Measurements from ENCODE around the gene KCTD20. TPM values are rescaled to one million over a fixed set of nuclear protein-coding genes. Genes with fewer than 3 reads are reported as not detected.

Gene KCTD20
- total and polyA plus RNA-seq, 2 experiments from 2014 or later: 7.4 to 25.0 TPM

DNA sequence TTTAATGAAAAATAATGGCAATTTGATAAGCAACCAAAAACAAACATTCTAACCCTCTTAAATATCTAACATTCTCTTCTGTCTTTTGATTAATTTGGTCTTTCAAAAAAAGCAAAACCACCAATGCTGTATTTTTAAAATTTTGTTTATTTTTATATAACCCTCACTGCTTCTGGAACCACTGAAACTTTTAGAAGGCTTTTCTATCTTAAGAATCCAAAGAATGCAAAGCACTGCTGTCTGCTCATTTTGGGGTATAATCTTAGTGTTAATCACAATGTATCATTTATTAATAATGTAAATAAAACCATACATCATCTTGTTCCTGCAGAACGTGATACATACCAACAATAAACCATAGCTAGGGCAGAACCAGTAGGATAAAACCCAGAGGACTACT lies 90.5 kb downstream of the KCTD20 start:
- H3K4me1 ChIP-seq (ENCODE audit: insufficient read depth): no peaks in the 10 kb centered on the region
- Mint-ChIP-seq H3K27ac (no peak overlapping the region), H3K36me3 (ENCODE audit: low read depth) (peaks cover 27% of the 10 kb centered on the region), H3K9me3 (no peaks in the 10 kb centered on the region), H3K4me1 (no peaks in the 10 kb centered on the region), H3K27me3 (ENCODE audit: insufficient read depth, low read depth, poor library complexity) (peaks cover 3% of the 10 kb centered on the region), H3K4me3 (no peak overlapping the region)
- no peaks in the 10 kb centered on the region for H3K9me2 ChIP-seq (ENCODE audit: insufficient read depth)
- peaks cover 3% of the 10 kb centered on the region; the same call in 1 of the 2 replicates for H4K20me1 ChIP-seq (replicated peaks; ENCODE audit: insufficient read depth)
- peaks cover 75% of the 10 kb centered on the region for H3K79me2 ChIP-seq (replicated peaks; ENCODE audit: insufficient read depth)
- H2AFZ ChIP-seq: no peak overlapping the region
- ATAC-seq: no peak
- H3K27ac ChIP-seq (ENCODE audit: low read depth): no peak overlapping the region
- H3K4me3 ChIP-seq: no peak overlapping the region
- H3K36me3 ChIP-seq (ENCODE audit: insufficient read depth): peaks cover 4% of the 10 kb centered on the region; the same call in 1 of the 2 replicates
- DNase-seq (ENCODE audit: low spot score): no peak
- no peak overlapping the region for H3K4me2 ChIP-seq
- TF ChIP-seq NANOG (IDR thresholded peaks at IDR 0.05; ENCODE audit: borderline replicate concordance) (no peak), CTCF (conservative IDR thresholded peaks at IDR 0.05; ENCODE audit: low read depth in 2 of 2) (no peak), CREB1 (CRISPR knock-in tag; IDR thresholded peaks at IDR 0.05; ENCODE audit: low read depth) (no peak), ZNF114 (CRISPR knock-in tag; IDR thresholded peaks at IDR 0.05) (no peak), POLR2AphosphoS5 (IDR thresholded peaks at IDR 0.05; ENCODE audit: low read depth) (no peak), ZNF331 (CRISPR knock-in tag; IDR thresholded peaks at IDR 0.05; ENCODE audit: low read depth) (no peak), EZH2phosphoT487 (IDR thresholded peaks at IDR 0.05; ENCODE audit: unreplicated experiment) (no peak), STAT1 (IDR thresholded peaks at IDR 0.05; ENCODE audit: unreplicated experiment) (no peak), EZH2 (IDR thresholded peaks at IDR 0.05; ENCODE audit: low read depth, unreplicated experiment) (no peak)
- TF ChIP-seq, protein P1, sequence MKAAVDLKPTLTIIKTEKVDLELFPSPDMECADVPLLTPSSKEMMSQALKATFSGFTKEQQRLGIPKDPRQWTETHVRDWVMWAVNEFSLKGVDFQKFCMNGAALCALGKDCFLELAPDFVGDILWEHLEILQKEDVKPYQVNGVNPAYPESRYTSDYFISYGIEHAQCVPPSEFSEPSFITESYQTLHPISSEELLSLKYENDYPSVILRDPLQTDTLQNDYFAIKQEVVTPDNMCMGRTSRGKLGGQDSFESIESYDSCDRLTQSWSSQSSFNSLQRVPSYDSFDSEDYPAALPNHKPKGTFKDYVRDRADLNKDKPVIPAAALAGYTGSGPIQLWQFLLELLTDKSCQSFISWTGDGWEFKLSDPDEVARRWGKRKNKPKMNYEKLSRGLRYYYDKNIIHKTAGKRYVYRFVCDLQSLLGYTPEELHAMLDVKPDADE (IDR thresholded peaks at IDR 0.05): no peak
- TF ChIP-seq, protein P2, sequence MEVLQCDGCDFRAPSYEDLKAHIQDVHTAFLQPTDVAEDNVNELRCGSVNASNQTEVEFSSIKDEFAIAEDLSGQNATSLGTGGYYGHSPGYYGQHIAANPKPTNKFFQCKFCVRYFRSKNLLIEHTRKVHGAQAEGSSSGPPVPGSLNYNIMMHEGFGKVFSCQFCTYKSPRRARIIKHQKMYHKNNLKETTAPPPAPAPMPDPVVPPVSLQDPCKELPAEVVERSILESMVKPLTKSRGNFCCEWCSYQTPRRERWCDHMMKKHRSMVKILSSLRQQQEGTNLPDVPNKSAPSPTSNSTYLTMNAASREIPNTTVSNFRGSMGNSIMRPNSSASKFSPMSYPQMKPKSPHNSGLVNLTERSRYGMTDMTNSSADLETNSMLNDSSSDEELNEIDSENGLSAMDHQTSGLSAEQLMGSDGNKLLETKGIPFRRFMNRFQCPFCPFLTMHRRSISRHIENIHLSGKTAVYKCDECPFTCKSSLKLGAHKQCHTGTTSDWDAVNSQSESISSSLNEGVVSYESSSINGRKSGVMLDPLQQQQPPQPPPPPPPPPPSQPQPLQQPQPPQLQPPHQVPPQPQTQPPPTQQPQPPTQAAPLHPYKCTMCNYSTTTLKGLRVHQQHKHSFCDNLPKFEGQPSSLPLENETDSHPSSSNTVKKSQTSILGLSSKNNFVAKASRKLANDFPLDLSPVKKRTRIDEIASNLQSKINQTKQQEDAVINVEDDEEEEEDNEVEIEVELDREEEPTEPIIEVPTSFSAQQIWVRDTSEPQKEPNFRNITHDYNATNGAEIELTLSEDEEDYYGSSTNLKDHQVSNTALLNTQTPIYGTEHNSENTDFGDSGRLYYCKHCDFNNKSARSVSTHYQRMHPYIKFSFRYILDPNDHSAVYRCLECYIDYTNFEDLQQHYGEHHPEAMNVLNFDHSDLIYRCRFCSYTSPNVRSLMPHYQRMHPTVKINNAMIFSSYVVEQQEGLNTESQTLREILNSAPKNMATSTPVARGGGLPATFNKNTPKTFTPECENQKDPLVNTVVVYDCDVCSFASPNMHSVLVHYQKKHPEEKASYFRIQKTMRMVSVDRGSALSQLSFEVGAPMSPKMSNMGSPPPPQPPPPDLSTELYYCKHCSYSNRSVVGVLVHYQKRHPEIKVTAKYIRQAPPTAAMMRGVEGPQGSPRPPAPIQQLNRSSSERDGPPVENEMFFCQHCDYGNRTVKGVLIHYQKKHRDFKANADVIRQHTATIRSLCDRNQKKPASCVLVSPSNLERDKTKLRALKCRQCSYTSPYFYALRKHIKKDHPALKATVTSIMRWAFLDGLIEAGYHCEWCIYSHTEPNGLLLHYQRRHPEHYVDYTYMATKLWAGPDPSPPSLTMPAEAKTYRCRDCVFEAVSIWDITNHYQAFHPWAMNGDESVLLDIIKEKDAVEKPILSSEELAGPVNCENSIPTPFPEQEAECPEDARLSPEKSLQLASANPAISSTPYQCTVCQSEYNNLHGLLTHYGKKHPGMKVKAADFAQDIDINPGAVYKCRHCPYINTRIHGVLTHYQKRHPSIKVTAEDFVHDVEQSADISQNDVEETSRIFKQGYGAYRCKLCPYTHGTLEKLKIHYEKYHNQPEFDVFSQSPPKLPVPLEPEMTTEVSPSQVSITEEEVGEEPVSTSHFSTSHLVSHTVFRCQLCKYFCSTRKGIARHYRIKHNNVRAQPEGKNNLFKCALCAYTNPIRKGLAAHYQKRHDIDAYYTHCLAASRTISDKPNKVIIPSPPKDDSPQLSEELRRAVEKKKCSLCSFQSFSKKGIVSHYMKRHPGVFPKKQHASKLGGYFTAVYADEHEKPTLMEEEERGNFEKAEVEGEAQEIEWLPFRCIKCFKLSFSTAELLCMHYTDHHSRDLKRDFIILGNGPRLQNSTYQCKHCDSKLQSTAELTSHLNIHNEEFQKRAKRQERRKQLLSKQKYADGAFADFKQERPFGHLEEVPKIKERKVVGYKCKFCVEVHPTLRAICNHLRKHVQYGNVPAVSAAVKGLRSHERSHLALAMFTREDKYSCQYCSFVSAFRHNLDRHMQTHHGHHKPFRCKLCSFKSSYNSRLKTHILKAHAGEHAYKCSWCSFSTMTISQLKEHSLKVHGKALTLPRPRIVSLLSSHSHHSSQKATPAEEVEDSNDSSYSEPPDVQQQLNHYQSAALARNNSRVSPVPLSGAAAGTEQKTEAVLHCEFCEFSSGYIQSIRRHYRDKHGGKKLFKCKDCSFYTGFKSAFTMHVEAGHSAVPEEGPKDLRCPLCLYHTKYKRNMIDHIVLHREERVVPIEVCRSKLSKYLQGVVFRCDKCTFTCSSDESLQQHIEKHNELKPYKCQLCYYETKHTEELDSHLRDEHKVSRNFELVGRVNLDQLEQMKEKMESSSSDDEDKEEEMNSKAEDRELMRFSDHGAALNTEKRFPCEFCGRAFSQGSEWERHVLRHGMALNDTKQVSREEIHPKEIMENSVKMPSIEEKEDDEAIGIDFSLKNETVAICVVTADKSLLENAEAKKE (CRISPR knock-in tag; IDR thresholded peaks at IDR 0.05): no peak
- H3F3A ChIP-seq (replicated peaks; ENCODE audit: low read depth): no peaks in the 10 kb centered on the region
- H3K27me3 ChIP-seq (ENCODE audit: insufficient read depth): no peaks in the 10 kb centered on the region
